GM12874 (cell line): Measurements from ENCODE around the gene SF3A2.

Source experiments
- TF ChIP-seq, protein P1 (sequence below): IDR thresholded peaks from 2 replicates; pipeline ENCODE4 v1.5.1; 2011; ENCODE audit warnings: low read depth, mild to moderate bottlenecking, control low read depth, low read length, moderate library complexity; ENCODE audit not compliant: insufficient read depth

SF3A2 gene

DNA sequence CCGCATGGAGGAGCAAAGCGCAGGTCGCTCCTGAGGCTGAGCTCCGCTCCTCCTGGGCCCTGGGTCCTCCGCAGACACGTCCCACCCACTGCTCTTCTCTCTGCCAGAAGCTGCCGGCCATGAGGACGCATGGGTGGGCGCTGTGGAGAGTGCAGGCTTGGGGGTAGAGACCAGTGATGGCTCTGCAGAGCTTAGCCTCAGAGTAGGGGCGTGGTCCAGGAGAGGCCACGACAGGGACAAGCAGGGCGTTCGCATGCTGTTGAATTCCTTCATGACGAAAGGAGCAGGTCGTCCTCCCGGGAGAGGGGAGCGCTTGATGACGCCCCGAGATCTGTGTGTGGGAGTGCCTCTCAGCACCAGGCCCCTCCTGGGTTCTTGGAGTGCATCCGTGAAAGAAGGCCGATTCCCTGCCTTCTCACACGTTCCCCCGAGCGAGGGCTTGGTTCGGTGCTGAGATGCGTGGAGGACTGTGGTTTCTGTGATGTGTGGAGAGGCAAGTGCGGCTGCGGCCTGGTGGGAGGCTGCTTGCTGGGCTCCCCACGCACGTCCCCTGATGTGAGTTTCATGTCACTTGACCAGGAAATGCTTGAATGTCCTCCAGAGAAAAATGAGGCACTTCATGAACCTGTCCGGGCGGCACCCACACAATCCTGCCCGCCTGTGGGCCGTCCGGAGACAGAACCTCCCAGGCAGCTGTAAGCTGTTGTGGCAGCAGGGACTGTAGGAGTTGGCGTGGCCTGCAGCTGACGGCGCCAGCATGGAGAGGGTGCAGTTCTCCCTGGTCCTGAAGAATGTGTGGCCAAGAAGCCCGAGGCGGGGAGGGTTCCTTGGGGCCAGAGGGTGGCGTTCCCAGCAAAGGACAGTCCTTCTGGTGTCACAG, 4.5 kb downstream of the SF3A2 start:
- TF ChIP-seq, protein P1, sequence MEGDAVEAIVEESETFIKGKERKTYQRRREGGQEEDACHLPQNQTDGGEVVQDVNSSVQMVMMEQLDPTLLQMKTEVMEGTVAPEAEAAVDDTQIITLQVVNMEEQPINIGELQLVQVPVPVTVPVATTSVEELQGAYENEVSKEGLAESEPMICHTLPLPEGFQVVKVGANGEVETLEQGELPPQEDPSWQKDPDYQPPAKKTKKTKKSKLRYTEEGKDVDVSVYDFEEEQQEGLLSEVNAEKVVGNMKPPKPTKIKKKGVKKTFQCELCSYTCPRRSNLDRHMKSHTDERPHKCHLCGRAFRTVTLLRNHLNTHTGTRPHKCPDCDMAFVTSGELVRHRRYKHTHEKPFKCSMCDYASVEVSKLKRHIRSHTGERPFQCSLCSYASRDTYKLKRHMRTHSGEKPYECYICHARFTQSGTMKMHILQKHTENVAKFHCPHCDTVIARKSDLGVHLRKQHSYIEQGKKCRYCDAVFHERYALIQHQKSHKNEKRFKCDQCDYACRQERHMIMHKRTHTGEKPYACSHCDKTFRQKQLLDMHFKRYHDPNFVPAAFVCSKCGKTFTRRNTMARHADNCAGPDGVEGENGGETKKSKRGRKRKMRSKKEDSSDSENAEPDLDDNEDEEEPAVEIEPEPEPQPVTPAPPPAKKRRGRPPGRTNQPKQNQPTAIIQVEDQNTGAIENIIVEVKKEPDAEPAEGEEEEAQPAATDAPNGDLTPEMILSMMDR, result no peak

DNA sequence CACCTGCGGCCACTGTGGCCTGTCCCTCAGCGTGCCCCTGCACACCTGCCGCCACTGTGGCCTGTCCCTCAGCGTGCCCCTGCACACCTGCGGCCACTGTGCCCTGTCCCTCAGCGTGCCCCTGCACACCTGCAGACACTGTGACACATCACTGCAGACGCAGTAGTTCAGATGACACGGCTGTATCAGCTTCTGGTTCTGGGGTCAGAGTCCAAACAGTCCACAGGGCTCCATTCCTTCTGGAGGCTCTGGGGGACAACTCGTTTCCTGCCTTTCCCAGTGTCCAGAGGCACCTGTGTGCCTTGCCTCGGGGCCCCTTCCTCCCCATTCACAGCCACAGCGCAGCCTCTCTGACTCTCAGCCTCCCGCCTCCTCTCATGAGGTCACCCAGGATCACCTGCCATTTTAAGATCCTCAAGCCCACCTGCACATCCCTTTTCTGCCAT, 5.5 kb downstream of the SF3A2 start:
- TF ChIP-seq, protein P1, result no peak

DNA sequence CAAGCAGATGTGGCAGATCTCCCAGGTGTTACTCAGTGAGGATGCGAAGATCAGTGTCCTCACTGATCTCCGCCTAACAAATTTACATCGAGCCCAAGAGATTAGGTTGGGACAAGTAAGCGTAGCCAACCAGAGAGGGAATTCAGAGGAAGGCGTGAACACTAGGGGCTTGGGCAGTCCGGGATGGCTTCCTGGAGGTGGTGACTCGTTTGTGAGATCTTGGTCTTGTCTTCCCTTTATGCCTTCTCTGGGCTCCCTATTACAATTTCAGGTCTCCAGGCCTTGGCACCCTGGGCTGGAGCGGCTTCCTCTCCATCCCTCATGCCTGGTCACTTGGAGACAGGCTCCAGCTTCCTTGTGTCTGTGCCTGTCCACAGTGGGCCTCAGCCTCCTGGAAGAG, 6.2 kb downstream of the SF3A2 start:
- TF ChIP-seq, protein P1, result no peak

DNA sequence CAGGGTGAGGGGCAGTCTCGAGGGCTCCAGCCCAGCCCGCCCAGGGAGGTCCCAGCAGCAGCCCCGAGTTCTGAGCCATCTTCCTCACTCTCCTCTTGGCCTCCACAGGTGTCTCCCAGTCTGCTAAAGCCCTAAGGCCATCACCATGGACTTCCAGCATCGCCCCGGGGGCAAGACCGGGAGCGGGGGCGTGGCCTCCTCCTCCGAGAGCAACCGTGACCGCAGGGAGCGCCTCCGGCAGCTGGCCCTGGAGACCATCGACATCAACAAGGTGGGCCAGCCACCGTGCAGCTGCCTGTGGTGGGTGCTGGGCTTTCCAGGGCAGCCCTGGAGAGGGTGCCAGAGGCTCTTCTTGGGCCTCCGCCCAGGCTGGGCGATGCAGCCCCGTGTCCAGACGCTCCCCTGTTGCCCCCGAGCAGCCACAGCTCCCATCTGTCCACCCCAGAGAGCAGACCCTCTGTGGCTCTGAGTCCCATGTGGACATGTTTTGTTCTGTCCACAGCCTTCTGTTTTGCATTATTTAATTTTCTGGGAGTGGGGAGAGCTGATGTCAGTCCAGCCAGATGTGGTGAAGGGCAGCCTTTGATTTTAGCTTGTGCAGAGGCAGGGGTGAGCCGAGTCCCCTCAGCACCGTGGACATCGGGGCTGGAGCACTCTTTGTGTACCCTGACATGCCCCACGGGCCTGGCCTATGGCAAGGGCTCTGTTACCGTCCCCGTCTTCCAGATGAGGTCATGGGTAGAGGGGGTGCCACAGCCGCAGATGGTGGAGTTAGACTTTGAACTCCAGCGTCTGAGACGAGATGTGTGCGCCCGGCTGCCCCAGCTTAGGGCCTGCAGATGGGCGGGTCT, 6.9 kb downstream of the SF3A2 start:
- TF ChIP-seq, protein P1, result no peak

DNA sequence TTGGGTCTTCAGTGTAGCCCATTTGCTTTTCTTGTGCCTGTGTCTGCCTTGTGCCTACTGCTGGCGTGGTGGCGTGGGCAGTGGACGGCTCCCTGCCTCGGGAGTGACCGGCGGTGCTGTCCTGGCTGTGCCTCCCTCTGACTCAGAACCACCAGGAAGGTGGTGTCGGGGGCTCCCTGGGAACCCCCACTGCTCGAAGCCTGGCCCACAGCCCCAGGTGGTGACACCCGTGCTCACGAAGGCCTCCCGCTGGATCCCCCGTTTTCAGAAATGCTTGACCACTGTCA, 7.4 kb downstream of the SF3A2 start:
- TF ChIP-seq, protein P1, result no peak

DNA sequence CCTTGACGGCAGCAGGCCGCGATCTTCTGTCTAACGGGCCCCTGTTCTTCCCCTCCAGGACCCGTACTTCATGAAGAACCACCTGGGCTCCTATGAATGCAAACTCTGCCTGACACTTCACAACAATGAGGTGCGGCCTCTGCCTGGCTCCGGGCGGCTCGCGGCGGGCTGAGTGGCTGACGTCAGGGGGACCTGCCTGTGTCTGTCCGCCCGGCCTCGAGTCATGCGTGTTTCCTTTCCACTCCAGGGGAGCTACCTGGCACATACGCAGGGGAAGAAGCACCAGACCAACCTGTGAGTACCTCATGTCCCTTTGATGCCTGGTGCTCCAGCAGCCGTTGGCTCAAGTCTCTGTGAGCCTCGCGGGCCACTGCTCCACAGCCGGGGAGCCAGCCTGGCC, 7.9 kb downstream of the SF3A2 start:
- TF ChIP-seq, protein P1, result no peak

DNA sequence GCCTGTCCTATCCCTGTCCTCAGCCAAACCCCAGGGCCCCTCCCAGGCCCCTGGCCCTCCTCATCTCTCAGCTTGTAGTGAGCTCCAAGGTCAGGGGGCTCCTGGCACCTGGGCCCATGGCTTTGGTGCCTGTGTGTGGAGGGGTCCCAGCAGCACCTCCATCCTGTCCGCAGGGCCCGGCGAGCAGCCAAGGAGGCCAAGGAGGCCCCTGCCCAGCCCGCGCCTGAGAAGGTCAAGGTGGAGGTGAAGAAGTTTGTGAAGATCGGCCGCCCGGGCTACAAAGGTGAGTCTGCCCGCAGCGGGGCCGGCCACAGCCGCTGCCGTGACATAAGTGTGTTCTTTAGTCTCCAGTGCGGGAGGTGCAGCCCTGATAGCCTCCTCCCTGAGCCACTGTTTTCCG, 8.6 kb downstream of the SF3A2 start:
- TF ChIP-seq, protein P1, result no peak
